ENCODE results near the gene TIMELESS. TPM values are rescaled to one million over a fixed set of nuclear protein-coding genes. Genes with fewer than 3 reads are reported as not detected.
A peak's percentile ranks its signal among the peaks of the same experiment; 100 is the strongest.
"Not testable (repeated sequence)": the region's sequence is repeated elsewhere in the genome, so short reads cannot be mapped to it uniquely, and the experiment has no call there.

Gene TIMELESS
- 10.5 TPM for total RNA-seq

- DNase-seq, result peak; percentile 96
Observed at GRCh38 chr12:56448860-56449621, at the start of gene TIMELESS. Gene TIMELESS (minus strand): TSS chr12:56449426. CDS start chr12:56434170, 15,256 bp downstream.

GRCh38 chr12:56498126-56498902, 49.1 kb upstream of the TIMELESS start:
- not testable (repeated sequence) for DNase-seq

- DNase-seq, result peak; percentile 20
Observed at GRCh38 chr12:56496704-56497103, 47.5 kb upstream of the TIMELESS start.

GRCh38 chr12:56494481-56494880, 45.3 kb upstream of the TIMELESS start:
- DNase-seq, result not testable (repeated sequence)

- not testable (repeated sequence) for DNase-seq
Observed at GRCh38 chr12:56494106-56494415, 44.8 kb upstream of the TIMELESS start.

GRCh38 chr12:56493409-56494105, 44.3 kb upstream of the TIMELESS start:
- not testable (repeated sequence) for DNase-seq

- DNase-seq, result no peak
Observed at GRCh38 chr12:56490360-56490759, 41.1 kb upstream of the TIMELESS start.

- DNase-seq, result peak; percentile 81
Observed at GRCh38 chr12:56488041-56488955, 39.1 kb upstream of the TIMELESS start, which contains the start of gene GLS2. Gene GLS2 (minus strand): TSS chr12:56488161. CDS start chr12:56488118, 43 bp downstream.

GRCh38 chr12:56487448-56488040, 38.3 kb upstream of the TIMELESS start:
- DNase-seq, result peak; percentile 40

GRCh38 chr12:56486694-56487093, 37.5 kb upstream of the TIMELESS start:
- no peak for DNase-seq

- DNase-seq, result no peak
Observed at GRCh38 chr12:56484566-56484965, 35.3 kb upstream of the TIMELESS start.

GRCh38 chr12:56479625-56480024, 30.4 kb upstream of the TIMELESS start:
- no peak for DNase-seq

- no peak for DNase-seq
Observed at GRCh38 chr12:56477521-56478225, 28.4 kb upstream of the TIMELESS start.

GRCh38 chr12:56476972-56477432, 27.8 kb upstream of the TIMELESS start:
- no peak for DNase-seq

GRCh38 chr12:56476143-56476542, 26.9 kb upstream of the TIMELESS start:
- no peak for DNase-seq

- no peak for DNase-seq
Observed at GRCh38 chr12:56474389-56474788, 25.2 kb upstream of the TIMELESS start.

GRCh38 chr12:56469007-56469930, 20.0 kb upstream of the TIMELESS start:
- DNase-seq, result no peak

GRCh38 chr12:56468216-56469006, 19.2 kb upstream of the TIMELESS start, which contains the start of gene SPRYD4:
Gene SPRYD4 (plus strand): TSS chr12:56468578. CDS start chr12:56468592, 14 bp downstream.
- DNase-seq, result peak; percentile 97
